Limb (tissue), 2 donors: ENCODE data around the gene S100A1.
"Not testable (repeated sequence)": the region's sequence is repeated elsewhere in the genome, so short reads cannot be mapped to it uniquely, and the experiment has no call there.

Source experiments
- DNase-seq, 2 donors: peaks; one replicate each; pipeline ENCODE4 v3.0.0-alpha.2; 2016; ENCODE audit errors: extremely low spot score in 2 of 2

S100A1 gene

GRCh38 chr1:153630384-153630783 lies 2.1 kb downstream of the S100A1 start:
- DNase-seq: no peak

- no peak for DNase-seq
Measured at GRCh38 chr1:153631047-153632022, 3.1 kb downstream of the S100A1 start.

- DNase-seq: peak in 1 of 2 donors; percentile 43
Measured at GRCh38 chr1:153633161-153633753, 5.0 kb downstream of the S100A1 start.

- DNase-seq: peak; percentile 97 to 98
Measured at GRCh38 chr1:153633754-153634665, 5.8 kb downstream of the S100A1 start, which contains the start of gene CHTOP. TSS of gene CHTOP (plus strand) at chr1:153634066. CDS start at chr1:153636589, 2,523 bp downstream.

GRCh38 chr1:153635872-153636271 lies 7.6 kb downstream of the S100A1 start:
- DNase-seq: no peak

GRCh38 chr1:153636312-153636711 lies 8.1 kb downstream of the S100A1 start:
- no peak for DNase-seq

GRCh38 chr1:153638261-153638660 lies 10.0 kb downstream of the S100A1 start:
- no peak for DNase-seq

GRCh38 chr1:153639280-153639679 lies 11.0 kb downstream of the S100A1 start:
- no peak for DNase-seq

- DNase-seq: not testable (repeated sequence)
Measured at GRCh38 chr1:153640213-153640612, 12.0 kb downstream of the S100A1 start.

GRCh38 chr1:153640861-153641260 lies 12.6 kb downstream of the S100A1 start:
- DNase-seq: no peak

- DNase-seq: no peak
Measured at GRCh38 chr1:153642161-153642560, 13.9 kb downstream of the S100A1 start.

GRCh38 chr1:153643100-153643499 lies 14.9 kb downstream of the S100A1 start:
- no peak for DNase-seq

- DNase-seq: no peak
Measured at GRCh38 chr1:153643816-153644215, 15.6 kb downstream of the S100A1 start.

- no peak for DNase-seq
Measured at GRCh38 chr1:153646672-153647345, 18.6 kb downstream of the S100A1 start.

GRCh38 chr1:153647346-153647714 lies 19.1 kb downstream of the S100A1 start:
- DNase-seq: no peak

GRCh38 chr1:153648000-153648643 lies 19.9 kb downstream of the S100A1 start:
- no peak for DNase-seq

GRCh38 chr1:153649137-153649862 lies 21.1 kb downstream of the S100A1 start:
- no peak for DNase-seq

- no peak for DNase-seq
Measured at GRCh38 chr1:153649863-153650235, 21.6 kb downstream of the S100A1 start.

- DNase-seq: no peak
Measured at GRCh38 chr1:153651771-153652170, 23.5 kb downstream of the S100A1 start.
